Neural progenitor cell (in vitro differentiated cells): Measurements from ENCODE around the gene TTC19. TPM values are rescaled to one million over a fixed set of nuclear protein-coding genes. Genes with fewer than 3 reads are reported as not detected.

ENCODE experiments used
- DNase-seq: peaks from one replicate; pipeline ENCODE4 v3.0.0-alpha.2; 2016; ENCODE audit warnings: low spot score
- H2AFZ ChIP-seq: fragments of 200-600 bp; sonication (generic); replicated peaks from 2 replicates; pipeline ENCODE4 v1.6.1; 2016; ENCODE audit warnings: antibody characterized with exemption
- H3F3A ChIP-seq: fragments of 200-600 bp; sonication (generic); 2 replicates; pipeline ENCODE4 v1.6.1; 2016; ENCODE audit warnings: antibody characterized with exemption, low read depth
- H3K27ac ChIP-seq: fragments of 200-600 bp; sonication (generic); 2 replicates; pipeline ENCODE4 v1.5.1; 2016; ENCODE audit warnings: mild to moderate bottlenecking
- H3K27me3 ChIP-seq: fragments of 200-600 bp; sonication (generic); 2 replicates; pipeline ENCODE4 v1.6.1; 2016; ENCODE audit warnings: mild to moderate bottlenecking, moderate library complexity
- H3K36me3 ChIP-seq: fragments of 200-600 bp; sonication (generic); 2 replicates; pipeline ENCODE4 v1.5.1; 2016
- H3K4me1 ChIP-seq: fragments of 200-600 bp; sonication (generic); 2 replicates; pipeline ENCODE4 v1.6.1; 2016; ENCODE audit warnings: mixed run types
- H3K4me2 ChIP-seq: fragments of 200-600 bp; sonication (generic); 2 replicates; pipeline ENCODE4 v1.6.1; 2016
- H3K4me3 ChIP-seq: fragments of 200-600 bp; sonication (generic); 2 replicates; pipeline ENCODE4 v1.5.1; 2016
- H3K79me2 ChIP-seq: fragments of 200-600 bp; sonication (generic); 2 replicates; pipeline ENCODE4 v1.6.1; 2016; ENCODE audit warnings: low read depth
- H3K9ac ChIP-seq: fragments of 200-600 bp; sonication (generic); 2 replicates; pipeline ENCODE4 v1.6.1; 2016
- H3K9me3 ChIP-seq: fragments of 200-600 bp; sonication (generic); 2 replicates; pipeline ENCODE4 v1.5.1; 2016; ENCODE audit warnings: low read depth
- H4K20me1 ChIP-seq: fragments of 200-600 bp; sonication (generic); 2 replicates; pipeline ENCODE4 v1.6.1; 2016; ENCODE audit warnings: low read depth
- H3K27ac Mint-ChIP-seq: 3 replicates; pipeline ENCODE4 v1.8.0; 2021; ENCODE audit warnings: mixed read lengths
- H3K27me3 Mint-ChIP-seq: 2 replicates; pipeline ENCODE4 v1.8.0; 2022; ENCODE audit warnings: low read depth, mild to moderate bottlenecking, inconsistent platforms, moderate library complexity, mixed read lengths; ENCODE audit not compliant: insufficient read depth
- H3K36me3 Mint-ChIP-seq: 3 replicates; pipeline ENCODE4 v1.8.0; 2021; ENCODE audit warnings: mixed read lengths
- H3K4me1 Mint-ChIP-seq: 3 replicates; pipeline ENCODE4 v1.8.0; 2021; ENCODE audit warnings: mixed read lengths
- H3K4me3 Mint-ChIP-seq: 3 replicates; pipeline ENCODE4 v1.8.0; 2021; ENCODE audit warnings: mild to moderate bottlenecking, moderate library complexity, mixed read lengths
- H3K9me3 Mint-ChIP-seq: 3 replicates; pipeline ENCODE4 v1.8.0; 2020; ENCODE audit warnings: mixed read lengths
- CTCF ChIP-seq: fragments of 200-600 bp; sonication (generic); IDR thresholded peaks from 2 replicates; pipeline ENCODE4 v1.5.1; 2017; ENCODE audit warnings: antibody characterized with exemption, mild to moderate bottlenecking
- EZH2 ChIP-seq: fragments of 200-600 bp; sonication (generic); IDR thresholded peaks from 2 replicates; pipeline ENCODE4 v1.6.1; 2017; ENCODE audit warnings: antibody characterized with exemption, mild to moderate bottlenecking, moderate library complexity
- EZH2phosphoT487 ChIP-seq: fragments of 200-600 bp; sonication (generic); IDR thresholded peaks from 2 replicates; pipeline ENCODE4 v1.6.1; 2017; ENCODE audit warnings: antibody characterized with exemption
- total RNA-seq: library from RNA; depleted of rRNA; stranded (reverse); fragments of >200 nt; gene quantifications from 2 replicates; pipeline ENCODE4 v1.2.3, GENCODE V29; 2015; ENCODE audit warnings: low replicate concordance

Gene TTC19
- total RNA-seq, 1 donor from 2014 or later = 52.9 TPM

DNA sequence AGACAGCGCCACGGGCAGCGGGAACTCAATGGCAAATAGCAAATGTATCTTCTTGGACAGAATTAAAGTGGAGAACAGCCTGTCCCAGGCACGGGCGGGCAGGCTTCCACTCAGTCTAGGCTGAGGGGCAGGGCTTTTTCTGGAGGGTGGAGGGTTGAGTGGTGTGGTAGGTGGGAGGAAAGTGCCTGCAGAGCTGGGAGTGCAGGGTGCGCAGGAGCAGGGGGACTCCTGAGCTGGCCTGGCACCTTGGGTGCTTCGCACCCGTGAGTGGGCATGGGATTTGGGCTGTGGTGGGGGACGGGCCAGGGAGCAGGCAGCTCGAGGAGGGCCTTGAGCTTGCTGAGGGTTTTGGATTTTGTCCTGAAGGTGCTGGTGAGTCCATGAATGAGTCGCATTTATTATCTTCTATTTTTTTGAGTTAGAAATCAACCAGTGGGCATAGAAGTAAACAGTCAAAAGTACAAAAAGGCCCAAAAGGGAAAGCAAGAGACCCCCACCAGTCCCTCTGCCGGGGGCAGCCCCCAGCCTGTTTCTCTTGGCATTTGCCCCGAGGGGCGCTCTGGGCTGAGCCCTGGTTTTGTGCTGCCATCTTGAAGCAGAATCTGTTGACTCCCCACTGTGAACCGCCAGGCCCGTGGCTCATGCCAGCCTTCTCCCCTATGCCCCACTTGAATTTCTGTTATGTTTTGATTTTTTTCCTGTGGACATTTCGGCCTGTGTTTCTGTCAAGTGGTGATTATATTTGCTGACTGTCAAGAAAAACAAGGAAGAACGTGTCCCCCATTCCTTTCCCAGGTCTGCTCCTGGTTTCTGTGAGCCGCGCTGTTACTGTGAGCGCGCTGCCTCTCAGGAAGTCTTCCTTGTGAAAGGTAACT lies 46.5 kb upstream of the TTC19 start:
- Histone ChIP-seq H3K9me3 (no peaks in the 10 kb centered on the region), H3K36me3 (no peaks in the 10 kb centered on the region), H3K4me1 (no peaks in the 10 kb centered on the region), H3F3A (no peaks in the 10 kb centered on the region), H3K9ac (no peak overlapping the region), H3K4me3 (no peak overlapping the region), H3K79me2 (no peaks in the 10 kb centered on the region), H2AFZ (no peak overlapping the region), H3K27ac (no peak overlapping the region), H3K27me3 (no peaks in the 10 kb centered on the region), H4K20me1 (no peaks in the 10 kb centered on the region), H3K4me2 (no peak overlapping the region)
- no peak for DNase-seq
- TF ChIP-seq CTCF (no peak), EZH2phosphoT487 (no peak), EZH2 (no peak)
- H3K9me3 Mint-ChIP-seq = no peaks in the 10 kb centered on the region
- H3K36me3 Mint-ChIP-seq = no peaks in the 10 kb centered on the region
- peaks cover 12% of the 10 kb centered on the region for H3K27me3 Mint-ChIP-seq
- H3K4me1 Mint-ChIP-seq = peaks cover 10% of the 10 kb centered on the region
- no peak overlapping the region for H3K27ac Mint-ChIP-seq
- H3K4me3 Mint-ChIP-seq = no peak overlapping the region

DNA sequence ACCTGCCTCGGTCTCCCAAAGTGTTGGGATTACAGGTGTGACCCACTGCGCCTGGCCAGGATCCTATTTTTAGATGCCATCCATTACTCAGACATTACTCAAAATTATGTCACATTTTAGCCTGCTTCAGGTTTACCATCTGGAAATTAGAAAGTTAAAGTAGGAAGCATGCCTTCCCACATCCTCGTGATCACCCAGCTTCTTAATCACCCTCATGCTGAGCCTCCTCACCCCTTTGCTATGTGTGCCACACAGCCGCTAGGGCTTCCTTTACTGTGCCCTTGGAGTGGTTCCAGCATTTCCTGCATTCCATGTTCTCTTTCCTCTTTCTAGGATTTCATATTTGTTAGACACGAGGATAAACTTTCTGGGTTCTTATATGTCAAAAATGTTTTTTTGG lies 45.4 kb upstream of the TTC19 start:
- Histone ChIP-seq H3K27ac (no peak overlapping the region), H3K9me3 (no peaks in the 10 kb centered on the region), H3K36me3 (no peaks in the 10 kb centered on the region), H3K4me1 (no peaks in the 10 kb centered on the region), H3K4me3 (no peak overlapping the region), H3K9ac (no peak overlapping the region), H3F3A (no peaks in the 10 kb centered on the region), H3K4me2 (no peak overlapping the region), H3K79me2 (no peaks in the 10 kb centered on the region), H4K20me1 (no peaks in the 10 kb centered on the region), H3K27me3 (no peaks in the 10 kb centered on the region), H2AFZ (no peak overlapping the region)
- no peaks in the 10 kb centered on the region for H3K36me3 Mint-ChIP-seq
- H3K27me3 Mint-ChIP-seq = peaks cover 9% of the 10 kb centered on the region
- peaks cover 14% of the 10 kb centered on the region for H3K4me1 Mint-ChIP-seq
- DNase-seq = no peak
- TF ChIP-seq CTCF (no peak), EZH2phosphoT487 (no peak), EZH2 (no peak)
- no peaks in the 10 kb centered on the region for H3K9me3 Mint-ChIP-seq
- no peak overlapping the region for H3K27ac Mint-ChIP-seq
- H3K4me3 Mint-ChIP-seq = no peak overlapping the region

DNA sequence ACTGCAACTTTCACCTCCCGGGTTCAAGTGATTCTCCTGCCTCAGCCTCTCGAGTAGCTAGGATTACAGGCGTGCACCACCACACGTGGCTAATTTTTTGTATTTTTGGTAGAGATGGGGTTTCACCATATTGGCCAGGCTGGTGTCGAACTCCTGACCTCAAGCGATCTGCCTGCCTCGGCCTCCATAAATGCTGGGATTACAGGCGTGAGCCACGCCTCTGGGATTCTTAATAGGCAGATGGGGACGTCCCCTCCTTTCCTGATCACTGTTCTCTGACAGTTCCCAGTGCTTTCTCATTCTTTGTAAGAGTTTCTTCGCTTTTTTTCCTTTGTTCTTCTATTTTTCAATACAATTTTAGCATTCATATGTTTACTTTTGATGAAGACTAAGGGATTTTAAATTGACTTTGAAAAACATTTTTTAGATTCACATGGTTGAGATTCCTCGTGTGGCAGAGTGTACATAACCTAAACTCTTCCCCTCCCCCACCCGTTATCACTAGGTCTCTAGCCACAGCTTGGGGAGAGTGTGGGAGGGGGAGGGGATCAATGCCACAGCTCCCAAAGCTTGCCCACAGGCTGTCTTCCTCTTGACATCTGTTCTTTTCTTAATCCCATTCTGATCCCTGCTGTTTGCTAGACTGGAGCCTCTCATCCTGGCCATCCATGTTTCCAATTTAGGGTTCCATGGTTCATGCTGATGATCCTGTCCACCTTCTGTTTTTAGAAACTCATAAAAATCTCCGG lies 43.7 kb upstream of the TTC19 start:
- H3K9me3 ChIP-seq = no peaks in the 10 kb centered on the region
- H2AFZ ChIP-seq = no peak overlapping the region
- peaks cover 14% of the 10 kb centered on the region for H3K4me1 Mint-ChIP-seq
- H3K4me1 ChIP-seq = no peaks in the 10 kb centered on the region
- no peak overlapping the region for H3K9ac ChIP-seq
- TF ChIP-seq EZH2 (no peak), CTCF (no peak), EZH2phosphoT487 (no peak)
- DNase-seq = peak; percentile 24
- H3K27ac ChIP-seq = no peak overlapping the region
- peaks cover 5% of the 10 kb centered on the region for H3K27me3 Mint-ChIP-seq
- no peak overlapping the region for H3K4me2 ChIP-seq
- no peaks in the 10 kb centered on the region for H3F3A ChIP-seq
- H3K36me3 Mint-ChIP-seq = no peaks in the 10 kb centered on the region
- H4K20me1 ChIP-seq = no peaks in the 10 kb centered on the region
- H3K79me2 ChIP-seq = no peaks in the 10 kb centered on the region
- H3K9me3 Mint-ChIP-seq = no peaks in the 10 kb centered on the region
- no peaks in the 10 kb centered on the region for H3K36me3 ChIP-seq
- H3K4me3 ChIP-seq = no peak overlapping the region
- no peak overlapping the region for H3K4me3 Mint-ChIP-seq
- no peaks in the 10 kb centered on the region for H3K27me3 ChIP-seq
- H3K27ac Mint-ChIP-seq = no peak overlapping the region
